ENCODE results near the gene WWOX. TPM values are rescaled to one million over a fixed set of nuclear protein-coding genes. Genes with fewer than 3 reads are reported as not detected.

WWOX gene
- total and polyA plus RNA-seq, 3 donors from 2014 or later = 20.6 to 76.7 (median 64.1) TPM

DNA sequence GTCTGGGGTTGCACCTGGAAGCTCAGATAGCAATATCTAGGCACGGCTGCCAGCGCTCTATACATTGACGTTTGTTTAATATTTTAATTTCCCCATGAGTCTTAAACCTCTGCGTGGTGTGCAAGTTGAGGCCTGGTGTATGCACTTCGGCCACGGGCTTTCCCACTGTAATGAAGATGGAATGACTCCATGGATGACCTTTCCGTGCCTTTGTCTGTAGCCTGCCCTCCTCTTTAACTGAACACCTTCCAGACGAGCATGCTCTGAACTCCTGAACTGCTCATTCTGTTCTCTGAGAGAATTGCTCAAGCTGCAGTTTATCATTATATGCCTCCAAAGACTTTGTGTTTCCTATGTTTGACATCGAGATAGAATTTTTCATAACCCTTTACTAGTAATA is 438.8 kb downstream of the WWOX start:
- H3K9me3 ChIP-seq = no peaks in the 10 kb centered on the region
- no peak overlapping the region for H3K27ac ChIP-seq
- TF ChIP-seq, protein P1, sequence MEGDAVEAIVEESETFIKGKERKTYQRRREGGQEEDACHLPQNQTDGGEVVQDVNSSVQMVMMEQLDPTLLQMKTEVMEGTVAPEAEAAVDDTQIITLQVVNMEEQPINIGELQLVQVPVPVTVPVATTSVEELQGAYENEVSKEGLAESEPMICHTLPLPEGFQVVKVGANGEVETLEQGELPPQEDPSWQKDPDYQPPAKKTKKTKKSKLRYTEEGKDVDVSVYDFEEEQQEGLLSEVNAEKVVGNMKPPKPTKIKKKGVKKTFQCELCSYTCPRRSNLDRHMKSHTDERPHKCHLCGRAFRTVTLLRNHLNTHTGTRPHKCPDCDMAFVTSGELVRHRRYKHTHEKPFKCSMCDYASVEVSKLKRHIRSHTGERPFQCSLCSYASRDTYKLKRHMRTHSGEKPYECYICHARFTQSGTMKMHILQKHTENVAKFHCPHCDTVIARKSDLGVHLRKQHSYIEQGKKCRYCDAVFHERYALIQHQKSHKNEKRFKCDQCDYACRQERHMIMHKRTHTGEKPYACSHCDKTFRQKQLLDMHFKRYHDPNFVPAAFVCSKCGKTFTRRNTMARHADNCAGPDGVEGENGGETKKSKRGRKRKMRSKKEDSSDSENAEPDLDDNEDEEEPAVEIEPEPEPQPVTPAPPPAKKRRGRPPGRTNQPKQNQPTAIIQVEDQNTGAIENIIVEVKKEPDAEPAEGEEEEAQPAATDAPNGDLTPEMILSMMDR (IDR thresholded peaks at IDR 0.05) = no peak
- no peak for TF ChIP-seq POLR2A (IDR thresholded peaks at IDR 0.05)
- no peak overlapping the region for H3K4me3 ChIP-seq
- no peak for DNase-seq
- no peaks in the 10 kb centered on the region for H3K36me3 ChIP-seq (ENCODE audit: low read depth, missing control alignments)
- H3K4me1 ChIP-seq = no peaks in the 10 kb centered on the region
- intact Hi-C loops (cut with DNase I; ENCODE audit: low total_unique reads) = no loop called here
- 61 to 75% methylated on average over 9 of the region's 9 CpGs for WGBS, 2 donors
- H3K27me3 ChIP-seq = no peaks in the 10 kb centered on the region

DNA sequence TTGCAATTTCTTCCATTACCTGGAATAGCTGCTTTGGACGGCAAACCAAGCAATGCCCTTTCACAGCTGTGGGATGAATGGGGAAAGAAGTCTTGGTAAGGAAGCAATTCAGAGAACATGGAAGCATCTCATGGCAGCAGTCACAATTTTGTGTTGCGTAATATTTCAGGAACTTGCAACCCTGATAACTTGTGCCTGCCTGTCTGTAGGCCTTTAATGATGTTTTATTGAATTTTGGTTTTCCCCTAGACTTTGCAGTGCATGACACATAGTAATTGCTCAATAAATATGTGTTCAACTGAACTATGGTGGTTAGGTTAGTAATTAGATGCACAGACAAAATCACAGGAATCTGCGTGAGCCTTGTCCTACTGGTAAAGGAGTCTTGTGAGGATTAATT is 439.5 kb downstream of the WWOX start:
- intact Hi-C loops (cut with DNase I; ENCODE audit: low total_unique reads) = no loop called here
- H3K27ac ChIP-seq = no peak overlapping the region
- no peak overlapping the region for H3K4me3 ChIP-seq
- 91 to 98% methylated on average over 3 of the region's 3 CpGs for WGBS, 2 donors
- no peaks in the 10 kb centered on the region for H3K4me1 ChIP-seq
- H3K27me3 ChIP-seq = no peaks in the 10 kb centered on the region
- H3K9me3 ChIP-seq = no peaks in the 10 kb centered on the region
- no peaks in the 10 kb centered on the region for H3K36me3 ChIP-seq (ENCODE audit: low read depth, missing control alignments)
- no peak for DNase-seq
- TF ChIP-seq POLR2A (IDR thresholded peaks at IDR 0.05) = no peak
- TF ChIP-seq, protein P1 (IDR thresholded peaks at IDR 0.05) = no peak

GRCh38 chr16:78542419-78542818 is 443.0 kb downstream of the WWOX start:
- H3K4me3 ChIP-seq = no peak overlapping the region
- no peak overlapping the region for H3K27ac ChIP-seq
- no peaks in the 10 kb centered on the region for H3K36me3 ChIP-seq (ENCODE audit: low read depth, missing control alignments)

DNA sequence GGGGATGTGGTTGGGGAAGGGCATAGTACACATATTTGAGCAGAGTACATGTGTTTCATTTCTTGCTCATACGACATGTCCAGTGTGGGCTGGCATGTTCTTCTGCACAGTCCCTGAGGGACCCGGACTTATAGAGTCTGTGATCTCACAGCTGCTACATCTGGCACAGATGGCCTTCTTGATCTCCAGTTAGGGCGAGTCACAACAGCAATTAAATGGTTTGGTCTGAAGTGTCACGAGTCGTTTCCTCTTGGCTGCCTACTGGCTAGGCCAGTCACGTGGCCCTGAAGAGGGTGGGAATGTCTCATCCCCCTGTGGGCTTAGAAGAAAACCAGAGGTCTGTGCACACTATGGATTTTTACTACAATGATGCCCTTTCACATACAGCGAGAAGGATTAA is 443.6 kb downstream of the WWOX start:
- H3K36me3 ChIP-seq (ENCODE audit: low read depth, missing control alignments) = no peaks in the 10 kb centered on the region
- no peaks in the 10 kb centered on the region for H3K27me3 ChIP-seq
- no peaks in the 10 kb centered on the region for H3K9me3 ChIP-seq
- H3K4me1 ChIP-seq = no peaks in the 10 kb centered on the region
- H3K27ac ChIP-seq = no peak overlapping the region
- intact Hi-C loops (cut with DNase I; ENCODE audit: low total_unique reads) = no loop called here
- WGBS, 2 donors = 68 to 82% methylated on average over 7 of the region's 7 CpGs
- TF ChIP-seq, protein P1 (IDR thresholded peaks at IDR 0.05) = no peak
- no peak for TF ChIP-seq POLR2A (IDR thresholded peaks at IDR 0.05)
- no peak overlapping the region for H3K4me3 ChIP-seq
- no peak for DNase-seq

More at GRCh38 chr16:78542419-78542818, 443.0 kb downstream of the WWOX start:
- DNase-seq = no peak
- no peak for TF ChIP-seq POLR2A (IDR thresholded peaks at IDR 0.05)
- TF ChIP-seq, protein P1 (IDR thresholded peaks at IDR 0.05) = no peak
- intact Hi-C loops (cut with DNase I; ENCODE audit: low total_unique reads) = no loop called here
- Histone ChIP-seq H3K27me3 (no peaks in the 10 kb centered on the region), H3K4me1 (no peaks in the 10 kb centered on the region), H3K9me3 (no peaks in the 10 kb centered on the region)
- WGBS, 2 donors = 87 to 90% methylated on average over 7 of the region's 7 CpGs

DNA sequence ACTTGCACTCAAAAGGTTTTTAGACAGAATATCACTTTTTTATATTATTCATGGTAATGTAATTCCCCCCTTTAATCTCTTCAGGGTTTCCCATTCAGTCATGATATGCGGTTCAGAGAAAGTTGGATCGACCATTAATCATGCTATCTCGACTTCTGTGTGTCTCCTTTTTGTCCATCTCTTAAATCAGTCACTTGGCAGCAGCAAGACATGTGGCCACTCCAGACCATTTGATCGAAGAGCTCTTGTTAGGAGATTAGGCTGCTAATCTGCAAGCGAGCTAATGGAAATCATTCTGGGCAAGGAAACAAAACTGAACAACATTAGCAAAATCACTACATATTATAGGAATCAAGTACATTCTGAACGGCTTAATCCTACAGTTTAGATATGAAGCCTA is 449.9 kb downstream of the WWOX start:
- TF ChIP-seq POLR2A (IDR thresholded peaks at IDR 0.05) = no peak
- TF ChIP-seq, protein P1 (IDR thresholded peaks at IDR 0.05) = no peak
- intact Hi-C loops (cut with DNase I; ENCODE audit: low total_unique reads) = no loop called here
- Histone ChIP-seq H3K27me3 (no peaks in the 10 kb centered on the region), H3K36me3 (ENCODE audit: low read depth, missing control alignments) (no peaks in the 10 kb centered on the region), H3K4me1 (no peaks in the 10 kb centered on the region), H3K9me3 (no peaks in the 10 kb centered on the region), H3K4me3 (no peak overlapping the region), H3K27ac (no peak overlapping the region)
- 80 to 84% methylated on average over 6 of the region's 6 CpGs for WGBS, 2 donors
- DNase-seq = no peak
